HG03439 (cell line): Measurements from ENCODE around the gene NAV2.

Experiments used
- ATAC-seq: cut with Tn5 transposase; IDR thresholded peaks from one replicate; pipeline ENCODE4 v1.9.1; 2021; ENCODE audit warnings: mild to moderate bottlenecking, moderate library complexity; ENCODE audit not compliant: unreplicated experiment

The NAV2 gene

DNA sequence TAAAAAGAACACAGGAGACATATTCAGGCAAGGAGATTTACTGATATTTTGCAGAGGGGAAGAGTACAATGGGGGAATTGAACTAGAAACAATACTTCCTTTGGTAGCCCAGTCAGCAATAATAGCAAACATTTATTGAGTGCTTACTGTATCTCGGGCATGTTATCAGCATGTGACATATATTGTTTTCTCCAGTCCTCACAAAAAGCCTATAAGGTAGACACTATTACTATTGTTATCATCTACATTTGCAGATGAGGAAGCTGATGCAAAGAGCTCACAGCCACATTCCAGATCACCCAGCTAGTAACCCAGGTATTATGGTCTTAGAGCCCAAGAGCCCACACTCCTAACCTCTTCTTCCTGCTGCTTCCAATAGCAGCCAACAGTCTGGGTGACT lies 27.9 kb downstream of the NAV2 start:
- ATAC-seq = no peak

DNA sequence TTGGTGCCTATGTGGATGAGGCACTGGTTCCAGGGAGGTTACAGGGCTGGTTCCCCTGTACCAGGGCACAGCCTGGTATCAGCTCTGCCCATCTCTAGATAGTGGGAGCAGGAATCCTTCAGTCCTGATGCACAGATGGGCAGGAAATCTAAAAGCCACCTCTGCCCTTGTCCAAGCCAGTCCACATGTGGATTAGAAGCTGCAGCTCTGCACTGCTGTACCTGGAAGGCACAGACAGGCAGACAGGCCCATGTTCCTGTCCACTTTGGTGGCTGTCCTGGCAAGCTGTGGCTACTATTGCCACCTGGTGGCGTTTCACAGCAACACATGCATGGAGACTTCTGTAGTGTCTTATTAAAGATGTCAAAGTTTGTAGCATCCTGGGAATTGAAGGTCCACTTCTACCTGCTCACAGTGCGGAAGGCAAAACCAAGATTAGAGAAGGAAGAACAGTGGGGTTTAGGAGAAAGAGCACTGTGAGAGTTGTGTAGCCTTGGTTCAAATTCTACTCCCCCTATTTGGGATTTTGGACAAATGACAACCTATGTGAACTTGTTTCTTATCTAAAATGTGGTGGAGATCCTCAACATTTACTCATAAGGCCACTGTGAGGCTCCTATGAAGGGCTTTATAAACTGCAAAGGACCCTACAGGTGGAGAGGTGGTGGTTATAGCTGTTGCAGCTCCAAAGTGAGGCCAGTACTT lies 30.1 kb downstream of the NAV2 start:
- peak; percentile 81 for ATAC-seq

- no peak for ATAC-seq
Measured at GRCh38 chr11:19743622-19744021, 31.0 kb downstream of the NAV2 start.

- ATAC-seq = no peak
Measured at GRCh38 chr11:19744130-19744529, 31.5 kb downstream of the NAV2 start.

GRCh38 chr11:19746086-19746485 lies 33.4 kb downstream of the NAV2 start:
- no peak for ATAC-seq

DNA sequence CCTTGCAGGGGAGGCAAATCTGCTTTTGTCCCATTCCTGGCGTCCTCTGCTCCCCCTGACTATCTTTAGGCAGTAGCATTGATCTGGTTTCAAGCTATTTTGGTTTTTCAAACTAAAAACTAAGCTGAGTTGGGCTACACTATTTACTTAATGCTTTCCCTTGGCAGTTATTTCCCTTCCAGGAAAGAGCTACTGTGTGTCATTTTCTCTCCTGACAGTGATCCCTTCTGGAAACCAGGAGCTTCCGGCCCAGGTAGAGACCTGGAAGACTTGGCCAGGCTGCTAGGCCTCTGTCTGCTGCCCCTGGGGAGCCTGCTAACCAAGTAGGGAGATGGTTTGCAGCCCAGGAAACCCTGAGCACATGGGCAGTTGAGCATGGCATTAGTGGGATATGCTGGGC lies 35.0 kb downstream of the NAV2 start:
- ATAC-seq = no peak

DNA sequence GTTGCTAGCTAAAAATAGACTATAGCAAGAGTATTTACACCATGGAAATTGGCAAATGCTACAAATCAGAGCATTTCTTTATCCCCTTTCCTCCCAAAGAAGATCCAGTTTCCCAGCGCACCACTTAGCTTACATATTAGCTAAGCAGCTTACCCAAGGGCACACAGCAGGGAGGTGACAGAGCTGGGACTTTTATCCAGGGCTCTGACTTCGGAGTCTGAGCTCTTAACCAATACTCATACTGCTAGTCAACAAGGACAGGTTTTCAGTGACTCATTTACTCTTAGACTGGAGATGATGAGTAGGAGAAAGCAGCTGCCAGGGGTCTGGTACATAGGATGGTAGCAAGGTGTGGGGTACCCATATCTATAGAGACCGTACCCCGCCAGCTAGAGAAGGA lies 38.4 kb downstream of the NAV2 start:
- no peak for ATAC-seq

DNA sequence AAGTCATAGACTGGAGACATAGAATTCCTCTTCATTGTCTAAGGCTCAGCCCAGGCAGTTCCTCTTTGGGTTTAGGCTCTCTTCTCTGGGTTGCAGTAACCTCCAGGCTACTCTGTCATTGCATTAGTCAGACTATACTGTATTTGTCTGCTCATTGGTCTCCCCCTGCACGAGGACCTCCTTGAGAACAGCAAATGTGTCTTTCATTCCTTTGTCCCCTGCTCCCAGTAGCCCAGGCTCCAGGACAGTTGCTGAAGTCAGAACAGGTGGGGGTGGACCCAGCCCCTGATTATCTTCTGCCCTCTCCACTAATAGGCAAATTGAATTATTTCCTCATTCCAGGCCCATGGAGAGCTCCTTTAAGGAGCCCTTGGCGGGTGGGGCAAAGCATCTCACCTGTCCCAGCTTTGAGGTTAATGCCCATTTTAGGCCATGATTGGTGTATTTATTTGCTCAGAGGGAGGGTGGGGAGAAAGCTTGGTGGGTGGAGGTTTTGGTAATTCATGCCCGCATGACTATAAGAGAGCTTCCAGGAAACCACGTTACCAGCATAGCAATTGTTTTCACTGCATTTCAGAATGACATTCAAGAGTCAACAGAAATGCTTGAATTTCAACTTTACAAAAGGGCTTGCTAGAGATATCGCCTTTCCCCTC lies 40.9 kb downstream of the NAV2 start:
- ATAC-seq = no peak

GRCh38 chr11:19756675-19757475 lies 44.2 kb downstream of the NAV2 start:
- no peak for ATAC-seq

DNA sequence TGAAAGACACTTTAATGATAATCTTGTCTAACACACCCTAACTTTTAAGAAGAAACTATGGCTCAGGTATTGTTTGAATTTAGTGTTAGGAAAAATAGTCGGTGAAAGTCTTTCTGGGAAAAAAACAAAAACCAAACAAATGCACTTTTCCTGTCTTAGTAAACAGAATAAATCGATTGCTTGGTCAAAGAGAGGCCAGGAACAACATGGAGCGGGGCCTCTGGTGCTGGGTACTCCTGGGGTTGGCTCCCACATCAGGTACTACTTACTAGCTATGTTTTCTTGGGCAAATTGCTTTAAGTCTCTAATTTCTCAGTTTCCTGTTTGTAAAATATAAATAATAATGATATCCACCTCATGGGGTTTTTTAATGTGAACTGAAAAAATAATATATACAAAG lies 46.8 kb downstream of the NAV2 start:
- ATAC-seq = no peak

DNA sequence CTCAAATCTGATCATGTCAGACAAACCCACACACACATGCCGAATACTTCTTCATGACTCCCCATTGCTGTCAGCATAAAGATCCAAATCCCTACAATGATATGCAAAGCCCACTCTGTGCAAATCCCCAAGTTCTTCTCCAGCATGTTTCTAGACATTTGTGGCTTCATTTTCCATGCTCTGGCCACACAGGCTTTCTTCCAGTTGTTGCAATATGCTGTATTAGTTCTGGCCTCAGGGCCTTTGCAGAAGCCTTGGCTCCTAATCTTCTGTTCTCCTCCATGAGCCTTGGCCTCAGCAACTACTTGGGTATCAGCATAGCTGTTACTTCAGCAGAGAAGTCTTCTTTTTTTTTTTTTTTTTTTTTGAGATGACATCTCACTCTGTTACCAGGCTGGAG lies 49.6 kb downstream of the NAV2 start:
- ATAC-seq = no peak

- no peak for ATAC-seq
Measured at GRCh38 chr11:19763330-19763729, 50.7 kb downstream of the NAV2 start.

DNA sequence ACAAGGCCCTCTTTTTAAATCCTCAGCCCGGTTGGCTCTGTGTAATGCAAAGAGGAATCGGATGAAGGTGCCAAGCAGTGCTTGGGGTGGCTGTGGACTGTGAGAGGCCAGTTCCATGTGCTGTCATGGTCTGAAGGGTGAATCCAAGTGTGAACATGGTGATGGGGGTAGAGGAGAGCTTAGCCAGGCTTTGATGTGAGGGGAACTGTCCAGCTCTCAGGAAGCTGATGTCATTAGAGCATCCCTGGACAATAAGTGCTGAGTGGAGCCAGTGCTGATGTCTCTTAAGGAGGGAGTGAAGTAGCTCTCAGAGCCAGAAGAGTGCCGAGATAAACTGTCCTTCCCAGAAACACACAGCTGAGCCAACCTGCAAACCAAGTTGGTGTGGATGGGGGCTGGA lies 53.6 kb downstream of the NAV2 start:
- ATAC-seq = no peak

DNA sequence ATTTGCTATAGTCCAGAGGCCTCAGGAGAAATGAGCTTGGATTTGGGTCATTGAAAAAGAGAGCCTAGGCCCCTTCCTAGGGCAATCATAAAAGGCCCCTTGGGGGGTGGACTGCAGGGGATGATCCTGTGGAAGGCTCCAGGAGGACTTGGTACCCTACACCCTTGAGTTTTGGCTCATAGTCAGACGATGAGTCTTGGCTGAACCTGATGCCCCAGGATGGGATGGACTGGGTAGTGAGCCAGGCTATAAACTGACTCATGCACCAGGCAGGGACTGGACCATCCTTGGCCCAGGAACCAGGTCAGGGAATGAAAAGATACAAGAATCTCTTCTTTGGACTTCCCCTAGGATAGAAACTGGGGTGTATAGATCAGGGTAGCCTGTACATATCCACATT lies 54.2 kb downstream of the NAV2 start:
- ATAC-seq = no peak

GRCh38 chr11:19767627-19768151 lies 55.1 kb downstream of the NAV2 start:
- no peak for ATAC-seq

- ATAC-seq = no peak
Measured at GRCh38 chr11:19768197-19768596, 55.6 kb downstream of the NAV2 start.

DNA sequence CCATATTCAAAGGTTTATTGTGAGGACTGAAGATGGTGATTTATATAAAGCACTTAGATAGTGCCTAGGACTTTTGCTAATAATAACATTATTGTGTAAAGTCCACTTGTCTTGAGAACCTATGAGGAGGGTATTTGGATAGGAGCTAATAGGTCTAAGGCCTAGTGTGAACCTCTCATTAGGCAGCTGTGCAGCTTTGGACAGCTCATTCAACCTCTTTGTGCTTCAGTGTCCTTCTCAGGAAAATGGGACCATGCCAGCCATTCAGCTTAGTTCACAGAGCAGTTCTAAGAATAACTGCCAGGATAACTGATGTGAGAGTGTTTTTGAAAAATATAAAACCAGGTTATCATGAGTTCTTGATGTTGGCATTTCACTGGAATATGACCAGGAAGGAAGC lies 56.2 kb downstream of the NAV2 start:
- ATAC-seq = no peak

DNA sequence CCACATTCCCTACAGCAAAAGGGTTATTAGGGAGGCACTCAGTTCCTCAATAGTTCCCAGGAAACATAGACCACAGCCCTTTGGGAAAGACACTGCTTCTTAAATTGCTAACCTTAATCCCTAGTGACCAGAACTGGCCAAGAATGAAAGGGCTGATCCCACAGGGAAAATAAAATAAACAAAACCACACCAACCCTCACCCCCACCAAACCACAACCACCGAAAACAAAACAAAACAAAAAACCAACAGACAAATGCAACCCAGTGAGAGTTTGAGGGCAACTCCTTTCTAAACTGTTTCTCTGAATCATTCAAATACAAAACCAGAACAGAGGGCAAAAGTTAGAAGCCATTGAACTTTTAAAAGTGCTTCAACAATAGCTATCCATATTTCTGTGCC lies 57.2 kb downstream of the NAV2 start:
- ATAC-seq = no peak

DNA sequence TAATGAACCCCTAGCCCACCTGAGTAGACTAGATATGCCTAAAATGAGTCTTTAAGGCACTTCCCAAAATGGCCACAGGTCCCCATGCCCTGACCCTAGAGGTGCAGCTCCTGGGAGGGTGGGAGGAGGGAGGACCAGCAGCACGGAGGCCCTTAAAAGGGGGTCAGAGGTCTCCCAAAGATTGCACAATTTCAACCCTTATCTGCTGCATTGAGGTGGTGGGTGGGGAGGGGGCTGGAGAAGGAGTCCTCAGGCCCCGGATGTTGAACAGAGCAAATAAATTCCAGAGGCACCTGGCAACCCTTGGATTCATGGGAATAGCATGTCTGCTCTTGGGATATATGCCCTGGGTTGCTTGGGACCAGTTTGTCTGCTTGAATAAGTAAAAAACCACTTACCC lies 57.6 kb downstream of the NAV2 start:
- ATAC-seq = no peak

GRCh38 chr11:19771463-19771862 lies 58.8 kb downstream of the NAV2 start:
- ATAC-seq = no peak

DNA sequence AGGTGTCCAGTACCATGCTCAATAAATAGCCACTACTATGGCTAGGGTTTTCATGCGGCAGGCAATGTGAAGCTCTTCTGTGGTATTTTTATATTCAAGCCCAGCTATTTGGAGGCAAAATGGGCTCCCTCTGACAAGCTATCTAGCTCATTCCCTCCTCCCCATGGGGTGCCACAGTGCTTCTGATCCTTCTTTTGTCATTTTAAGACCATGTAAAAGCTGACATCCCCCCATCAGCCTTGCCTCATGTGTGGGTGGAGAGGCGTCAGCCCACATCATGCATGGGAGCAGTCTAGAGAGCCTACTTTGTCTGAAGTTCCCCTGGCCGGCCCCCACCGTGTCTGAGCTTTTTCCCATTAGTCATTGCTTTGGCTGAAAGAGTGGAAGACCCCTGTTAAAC lies 59.8 kb downstream of the NAV2 start:
- ATAC-seq = no peak

GRCh38 chr11:19774329-19774728 lies 61.7 kb downstream of the NAV2 start:
- no peak for ATAC-seq
